H9 (cell line): ENCODE measurements around the gene BTBD7. TPM values are rescaled to one million over a fixed set of nuclear protein-coding genes. Genes with fewer than 3 reads are reported as not detected.

Experiments
- DNase-seq: peaks from one replicate; pipeline ENCODE4 v3.0.0-alpha.2; 2017
- H2AFZ ChIP-seq: one replicate; pipeline ENCODE4 v1.6.1; 2013; ENCODE audit warnings: mild to moderate bottlenecking, low read length, control low read depth, moderate library complexity
- H2AK5ac ChIP-seq: 2 replicates; pipeline ENCODE4 v1.6.1; 2013; ENCODE audit warnings: low read length, control low read depth, mixed read lengths; ENCODE audit not compliant: insufficient read length
- H2BK120ac ChIP-seq: one replicate; pipeline ENCODE4 v1.6.1; 2013; ENCODE audit warnings: low read depth, mild to moderate bottlenecking, low read length, control low read depth, inconsistent platforms; ENCODE audit not compliant: poor library complexity, severe bottlenecking
- H2BK12ac ChIP-seq: 2 replicates; pipeline ENCODE4 v1.6.1; 2013; ENCODE audit warnings: low read length, control low read depth, mixed read lengths, low read depth; ENCODE audit not compliant: insufficient read length
- H2BK15ac ChIP-seq: 2 replicates; pipeline ENCODE4 v1.6.1; 2013; ENCODE audit warnings: low read depth, low read length, control low read depth
- H2BK20ac ChIP-seq: one replicate; pipeline ENCODE4 v1.6.1; 2013; ENCODE audit warnings: low read depth, mild to moderate bottlenecking, low read length, control low read depth, inconsistent platforms; ENCODE audit not compliant: poor library complexity, severe bottlenecking
- H2BK5ac ChIP-seq: 2 replicates; pipeline ENCODE4 v1.6.1; 2013; ENCODE audit warnings: low read length, control low read depth, mixed read lengths; ENCODE audit not compliant: insufficient read length
- H3K14ac ChIP-seq: 2 replicates; pipeline ENCODE4 v1.6.1; 2013; ENCODE audit warnings: low read length, control low read depth; ENCODE audit not compliant: insufficient read depth
- H3K18ac ChIP-seq: 2 replicates; pipeline ENCODE4 v1.6.1; 2013; ENCODE audit warnings: low read depth, mild to moderate bottlenecking, mixed read lengths, low read length, control low read depth; ENCODE audit not compliant: insufficient read length
- H3K23ac ChIP-seq: 2 replicates; pipeline ENCODE4 v1.6.1; 2013; ENCODE audit warnings: low read length, control low read depth, mixed read lengths, low read depth; ENCODE audit not compliant: insufficient read length
- H3K23me2 ChIP-seq: 2 replicates; pipeline ENCODE4 v1.6.1; 2013; ENCODE audit warnings: low read depth, mild to moderate bottlenecking, mixed read lengths, low read length, control low read depth; ENCODE audit not compliant: insufficient read length, poor library complexity, severe bottlenecking
- H3K27ac ChIP-seq: 2 replicates; pipeline ENCODE4 v1.5.1; 2013; ENCODE audit warnings: low read length, control low read depth, mixed read lengths, low read depth; ENCODE audit not compliant: insufficient read length
- H3K27me3 ChIP-seq: 2 replicates; pipeline ENCODE4 v1.6.1; 2013; ENCODE audit warnings: low read length, control low read depth, inconsistent platforms; ENCODE audit not compliant: insufficient read depth
- H3K4ac ChIP-seq: 2 replicates; pipeline ENCODE4 v1.6.1; 2013; ENCODE audit warnings: low read depth, mild to moderate bottlenecking, control low read depth, inconsistent platforms, low read length, moderate library complexity
- H3K4me1 ChIP-seq: 2 replicates; pipeline ENCODE4 v1.6.1; 2013; ENCODE audit warnings: low read length, control low read depth, inconsistent platforms; ENCODE audit not compliant: insufficient read depth
- H3K4me2 ChIP-seq: 2 replicates; pipeline ENCODE4 v1.6.1; 2013; ENCODE audit warnings: low read length, control low read depth, mixed read lengths; ENCODE audit not compliant: insufficient read length, insufficient read depth
- H3K56ac ChIP-seq: 2 replicates; pipeline ENCODE4 v1.6.1; 2013; ENCODE audit warnings: low read depth, mild to moderate bottlenecking, mixed read lengths, low read length, control low read depth; ENCODE audit not compliant: insufficient read length
- H3K79me1 ChIP-seq: 2 replicates; pipeline ENCODE4 v1.6.1; 2013; ENCODE audit warnings: low read depth, mild to moderate bottlenecking, moderate library complexity, low read length, control low read depth, inconsistent platforms; ENCODE audit not compliant: insufficient read depth, poor library complexity, severe bottlenecking
- H3K79me2 ChIP-seq: 2 replicates; pipeline ENCODE4 v1.6.1; 2013; ENCODE audit warnings: low read length, control low read depth, inconsistent platforms; ENCODE audit not compliant: insufficient read depth
- H3K9ac ChIP-seq: 2 replicates; pipeline ENCODE4 v1.6.1; 2013; ENCODE audit warnings: low read length, control low read depth, mixed read lengths; ENCODE audit not compliant: insufficient read length; ENCODE audit errors: extremely low read depth
- H3K9me3 ChIP-seq: one replicate; pipeline ENCODE4 v1.6.1; 2013; ENCODE audit warnings: low read depth, low read length, inconsistent platforms; ENCODE audit not compliant: control insufficient read depth
- H3T11ph ChIP-seq: one replicate; pipeline ENCODE4 v1.6.1; 2013; ENCODE audit warnings: mild to moderate bottlenecking, low read length, control low read depth, inconsistent platforms
- H4K20me1 ChIP-seq: one replicate; pipeline ENCODE4 v1.6.1; 2013; ENCODE audit not compliant: control insufficient read depth, insufficient read length, insufficient read depth
- H4K5ac ChIP-seq: 2 replicates; pipeline ENCODE4 v1.6.1; 2013; ENCODE audit warnings: low read depth, mild to moderate bottlenecking, mixed read lengths, low read length, control low read depth; ENCODE audit not compliant: insufficient read length
- H4K8ac ChIP-seq: replicated peaks from 2 replicates; pipeline ENCODE4 v1.6.1; 2013; ENCODE audit warnings: low read length, control low read depth, mixed read lengths, low read depth; ENCODE audit not compliant: insufficient read length
- H4K91ac ChIP-seq: 2 replicates; pipeline ENCODE4 v1.6.1; 2013; ENCODE audit warnings: low read depth, mild to moderate bottlenecking, moderate library complexity, mixed read lengths, low read length, control low read depth; ENCODE audit not compliant: insufficient read length
- H3K27ac Mint-ChIP-seq, 3 experiments: 2 replicates in 2 of 3; 3 replicates in 1 of 3; pipeline ENCODE4 v1.8.0; 2020 to 2021; ENCODE audit warnings: mixed read lengths in 3 of 3, mild to moderate bottlenecking in 1 of 3, moderate library complexity in 1 of 3
- H3K27me3 Mint-ChIP-seq: 2 replicates; pipeline ENCODE4 v1.8.0; 2021; ENCODE audit warnings: low read depth, mild to moderate bottlenecking, moderate library complexity, mixed read lengths
- H3K36me3 Mint-ChIP-seq, 3 experiments: 2 replicates in 2 of 3; 3 replicates in 1 of 3; pipeline ENCODE4 v1.8.0; 2020 to 2021; ENCODE audit warnings: low read depth in 3 of 3, mixed read lengths in 3 of 3; ENCODE audit not compliant: insufficient read depth in 1 of 3
- H3K4me1 Mint-ChIP-seq, 2 experiments: 2 replicates each; pipeline ENCODE4 v1.8.0; 2020; ENCODE audit warnings: mixed read lengths in 2 of 2
- H3K4me3 Mint-ChIP-seq, 2 experiments: 2 replicates in 1 of 2; 3 replicates in 1 of 2; pipeline ENCODE4 v1.8.0; 2020 to 2021; ENCODE audit warnings: mild to moderate bottlenecking in 2 of 2, mixed read lengths in 2 of 2, moderate library complexity in 1 of 2
- H3K9me3 Mint-ChIP-seq, 2 experiments: 2 replicates in 1 of 2; 3 replicates in 1 of 2; pipeline ENCODE4 v1.8.0; 2020; ENCODE audit warnings: mild to moderate bottlenecking in 2 of 2, mixed read lengths in 2 of 2, moderate library complexity in 1 of 2
- WGBS: extraction: QIAGEN DNeasy Blood & Tissue Kit; methylation state at CpG from one replicate; pipeline ENCODE4 v1.1.7; 2013; ENCODE audit warnings: missing lambda C conversion rate, low lambda C conversion rate, mixed read lengths; ENCODE audit not compliant: insufficient read length; ENCODE audit errors: extremely low coverage; 5-methylcytosine and 5-hydroxymethylcytosine counted together
- total RNA-seq: library from RNA; stranded (reverse); gene quantifications from 2 replicates; pipeline ENCODE4 v1.2.1, GENCODE V29; 2021
- TF ChIP-seq, protein P1 (sequence below): fragments of 200-600 bp; sonication (generic); conservative IDR thresholded peaks from 3 replicates; pipeline ENCODE4 v1.8.0; 2021; ENCODE audit warnings: antibody characterized with exemption, mild to moderate bottlenecking

BTBD7 gene
- total RNA-seq, 1 experiment from 2014 or later = 44.1 TPM

DNA sequence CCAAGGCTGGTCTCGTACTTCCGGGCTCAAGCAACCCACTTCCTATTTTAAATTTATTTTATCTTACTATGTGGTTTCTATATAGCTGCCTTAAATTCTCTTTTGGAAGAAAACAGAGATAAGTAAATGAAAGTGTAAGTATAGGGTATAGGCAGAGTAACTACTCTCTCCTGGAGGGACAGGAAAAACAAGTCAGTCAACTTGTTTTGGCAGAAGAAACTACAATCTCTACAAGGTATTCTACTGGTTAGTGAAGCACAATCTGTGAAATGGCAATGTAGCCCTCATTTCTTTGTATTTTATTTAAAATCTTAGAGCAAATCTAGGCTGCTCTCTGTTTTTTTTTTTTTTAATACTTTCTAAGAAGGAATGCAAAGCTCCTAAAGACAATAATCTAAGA lies 70.4 kb downstream of the BTBD7 start:
- no peak overlapping the region for H2BK5ac ChIP-seq
- H4K20me1 ChIP-seq = no peaks in the 10 kb centered on the region
- no peak overlapping the region for H3K18ac ChIP-seq
- H3K9ac ChIP-seq = no peak overlapping the region
- H3K23ac ChIP-seq = no peak overlapping the region
- no peak overlapping the region for H3K56ac ChIP-seq
- H3K4ac ChIP-seq = no peak overlapping the region
- no peaks in the 10 kb centered on the region for H3K79me2 ChIP-seq
- H4K91ac ChIP-seq = no peak overlapping the region
- Mint-ChIP-seq H3K27ac (no peak overlapping the region), H3K36me3 (peaks cover 7 to 25% (median 14%) of the 10 kb centered on the region in 3 experiments; a peak in 6 of 7 replicates), H3K4me1 (peaks cover 0 to under 1% of the 10 kb centered on the region in 2 experiments; a peak in 1 of 4 replicates), H3K27me3 (no peaks in the 10 kb centered on the region), H3K4me3 (no peak overlapping the region), H3K9me3 (no peaks in the 10 kb centered on the region)
- DNase-seq = no peak
- H3K4me1 ChIP-seq = no peaks in the 10 kb centered on the region
- H2AFZ ChIP-seq = no peak overlapping the region
- no peak overlapping the region for H3K27ac ChIP-seq
- no peak overlapping the region for H3K4me2 ChIP-seq
- H2BK120ac ChIP-seq = no peak overlapping the region
- H4K8ac ChIP-seq = no peak overlapping the region
- no peaks in the 10 kb centered on the region for H3K27me3 ChIP-seq
- H2BK12ac ChIP-seq = no peak overlapping the region
- no peaks in the 10 kb centered on the region for H3K9me3 ChIP-seq
- no peak overlapping the region for H4K5ac ChIP-seq
- no CpG with 5 or more reads among the region's 2 CpGs for WGBS
- H3K14ac ChIP-seq = no peak overlapping the region
- no peak overlapping the region for H2AK5ac ChIP-seq
- H3T11ph ChIP-seq = no peak overlapping the region
- no peaks in the 10 kb centered on the region for H3K79me1 ChIP-seq
- TF ChIP-seq, protein P1, sequence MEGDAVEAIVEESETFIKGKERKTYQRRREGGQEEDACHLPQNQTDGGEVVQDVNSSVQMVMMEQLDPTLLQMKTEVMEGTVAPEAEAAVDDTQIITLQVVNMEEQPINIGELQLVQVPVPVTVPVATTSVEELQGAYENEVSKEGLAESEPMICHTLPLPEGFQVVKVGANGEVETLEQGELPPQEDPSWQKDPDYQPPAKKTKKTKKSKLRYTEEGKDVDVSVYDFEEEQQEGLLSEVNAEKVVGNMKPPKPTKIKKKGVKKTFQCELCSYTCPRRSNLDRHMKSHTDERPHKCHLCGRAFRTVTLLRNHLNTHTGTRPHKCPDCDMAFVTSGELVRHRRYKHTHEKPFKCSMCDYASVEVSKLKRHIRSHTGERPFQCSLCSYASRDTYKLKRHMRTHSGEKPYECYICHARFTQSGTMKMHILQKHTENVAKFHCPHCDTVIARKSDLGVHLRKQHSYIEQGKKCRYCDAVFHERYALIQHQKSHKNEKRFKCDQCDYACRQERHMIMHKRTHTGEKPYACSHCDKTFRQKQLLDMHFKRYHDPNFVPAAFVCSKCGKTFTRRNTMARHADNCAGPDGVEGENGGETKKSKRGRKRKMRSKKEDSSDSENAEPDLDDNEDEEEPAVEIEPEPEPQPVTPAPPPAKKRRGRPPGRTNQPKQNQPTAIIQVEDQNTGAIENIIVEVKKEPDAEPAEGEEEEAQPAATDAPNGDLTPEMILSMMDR = no peak
- H3K23me2 ChIP-seq = no peaks in the 10 kb centered on the region
- no peak overlapping the region for H2BK20ac ChIP-seq
- no peak overlapping the region for H2BK15ac ChIP-seq
